Neural cell (in vitro differentiated cells): Measurements from ENCODE around the gene CNPY2. TPM values are rescaled to one million over a fixed set of nuclear protein-coding genes. Genes with fewer than 3 reads are reported as not detected.

Experiments
- H2AFZ ChIP-seq: fragments of 200-600, 300-800 bp; sonication (generic), shearing (Covaris generic); 2 replicates; pipeline ENCODE4 v1.6.0; 2014; ENCODE audit warnings: low read depth, mild to moderate bottlenecking, antibody characterized with exemption, low read length, moderate library complexity
- H3F3A ChIP-seq: fragments of 200-600 bp; shearing (Covaris generic); 2 replicates; pipeline ENCODE4 v1.6.1; 2016; ENCODE audit warnings: mild to moderate bottlenecking, moderate library complexity, mixed read lengths, antibody characterized with exemption, low read length; ENCODE audit not compliant: insufficient read depth, poor library complexity, severe bottlenecking
- H3K27ac ChIP-seq: fragments of 200-600, 300-800 bp; sonication (generic), shearing (Covaris generic); 2 replicates; pipeline ENCODE4 v1.5.1; 2014; ENCODE audit warnings: mild to moderate bottlenecking, low read length, moderate library complexity
- H3K27me3 ChIP-seq: fragments of 300-800, 200-600 bp; sonication (generic), shearing (Covaris generic); 2 replicates; pipeline ENCODE4 v1.6.0; 2014; ENCODE audit warnings: mild to moderate bottlenecking, low read depth, low read length, moderate library complexity; ENCODE audit not compliant: insufficient read depth
- H3K36me3 ChIP-seq: fragments of 300-800, 200-600 bp; sonication (generic), shearing (Covaris generic); 2 replicates; pipeline ENCODE4 v1.5.1; 2014; ENCODE audit warnings: mild to moderate bottlenecking, antibody characterized with exemption, low read length, moderate library complexity; ENCODE audit not compliant: insufficient read depth
- H3K4me2 ChIP-seq: fragments of 300-800, 200-600 bp; sonication (generic), shearing (Covaris generic); 2 replicates; pipeline ENCODE4 v1.6.0; 2014; ENCODE audit warnings: mild to moderate bottlenecking, low read length
- H3K4me3 ChIP-seq: fragments of 300-800, 200-600 bp; sonication (generic), shearing (Covaris generic); 2 replicates; pipeline ENCODE4 v1.5.1; 2014; ENCODE audit warnings: mild to moderate bottlenecking, low read length, moderate library complexity
- H3K79me2 ChIP-seq: fragments of 200-600 bp; shearing (Covaris generic); replicated peaks from 2 replicates; pipeline ENCODE4 v1.6.0; 2014; ENCODE audit warnings: mild to moderate bottlenecking, low read length, moderate library complexity; ENCODE audit not compliant: insufficient read depth
- H3K9ac ChIP-seq: fragments of 300-800, 200-600 bp; sonication (generic), shearing (Covaris generic); 2 replicates; pipeline ENCODE4 v1.6.1; 2016; ENCODE audit warnings: mild to moderate bottlenecking, low read length, mixed read lengths
- H3K9me2 ChIP-seq: fragments of 200-600 bp; shearing (Covaris generic); 2 replicates; pipeline ENCODE4 v1.6.1; 2016; ENCODE audit warnings: mild to moderate bottlenecking, low read length, mixed read lengths; ENCODE audit not compliant: insufficient read depth
- H3K9me3 ChIP-seq: fragments of 200-600, 300-800 bp; sonication (generic), shearing (Covaris generic); 2 replicates; pipeline ENCODE4 v1.6.1; 2016; ENCODE audit warnings: mild to moderate bottlenecking, mixed run types, low read length, moderate library complexity, mixed read lengths
- H4K20me1 ChIP-seq: fragments of 200-600 bp; shearing (Covaris generic); 2 replicates; pipeline ENCODE4 v1.6.1; 2016; ENCODE audit warnings: mild to moderate bottlenecking, mixed run types; ENCODE audit not compliant: insufficient read depth
- CTCF ChIP-seq: fragments of 450-650 bp; IDR thresholded peaks from 2 replicates; pipeline ENCODE4 v1.5.1; 2014; ENCODE audit warnings: antibody characterized with exemption, mild to moderate bottlenecking, moderate library complexity; ENCODE audit not compliant: poor library complexity, severe bottlenecking
- EP300 ChIP-seq: fragments of 450-650 bp; conservative IDR thresholded peaks from 2 replicates; pipeline ENCODE4 v1.6.1; 2014; ENCODE audit warnings: antibody characterized with exemption, mild to moderate bottlenecking, moderate library complexity; ENCODE audit not compliant: poor library complexity, severe bottlenecking
- EZH2 ChIP-seq: fragments of 200-600, 300-800 bp; shearing (Covaris generic), sonication (generic); IDR thresholded peaks from 2 replicates; pipeline ENCODE4 v1.6.1; 2014; ENCODE audit warnings: antibody characterized with exemption, low read length, borderline replicate concordance, mild to moderate bottlenecking; ENCODE audit not compliant: insufficient read depth, poor library complexity, severe bottlenecking
- MXI1 ChIP-seq: fragments of 450-650 bp; conservative IDR thresholded peaks from 2 replicates; pipeline ENCODE4 v1.6.1; 2014; ENCODE audit warnings: antibody characterized with exemption, mild to moderate bottlenecking; ENCODE audit not compliant: poor library complexity, severe bottlenecking
- POLR2AphosphoS5 ChIP-seq: IDR thresholded peaks from 2 replicates; pipeline ENCODE4 v1.6.1; 2012
- RAD21 ChIP-seq: fragments of 450-650 bp; conservative IDR thresholded peaks from 2 replicates; pipeline ENCODE4 v1.6.1; 2014; ENCODE audit warnings: antibody characterized with exemption, mild to moderate bottlenecking, moderate library complexity
- REST ChIP-seq: IDR thresholded peaks from 2 replicates; pipeline ENCODE4 v1.6.1; 2012; ENCODE audit warnings: borderline replicate concordance
- SMC3 ChIP-seq: fragments of 450-650 bp; conservative IDR thresholded peaks from 2 replicates; pipeline ENCODE4 v1.6.1; 2014; ENCODE audit warnings: antibody characterized with exemption, mild to moderate bottlenecking, moderate library complexity; ENCODE audit not compliant: poor library complexity
- TAF1 ChIP-seq: IDR thresholded peaks from 2 replicates; pipeline ENCODE4 v1.6.1; 2012; ENCODE audit warnings: low read depth
- polyA plus RNA-seq: library from polyadenylated mRNA; depleted of rRNA; stranded (reverse); fragments of >200 nt; gene quantifications from 2 replicates; pipeline ENCODE4 v1.2.3, GENCODE V29; 2014

The CNPY2 gene
- polyA plus RNA-seq, 1 donor from 2014 or later: 175 TPM

- Histone ChIP-seq H3K9me2 (no peaks in the 10 kb centered on the region), H3K79me2 (no peaks in the 10 kb centered on the region), H4K20me1 (no peaks in the 10 kb centered on the region), H3K9ac (no peak overlapping the region), H3K36me3 (no peaks in the 10 kb centered on the region), H3K9me3 (no peaks in the 10 kb centered on the region), H3F3A (no peaks in the 10 kb centered on the region), H3K27ac (no peak overlapping the region), H3K4me3 (no peak overlapping the region), H3K27me3 (no peaks in the 10 kb centered on the region), H2AFZ (no peak overlapping the region), H3K4me2 (no peak overlapping the region)
- no peak for TF ChIP-seq CTCF
- no peak for TF ChIP-seq MXI1
- no peak for TF ChIP-seq RAD21
- no peak for TF ChIP-seq TAF1
- no peak for TF ChIP-seq SMC3
These were observed 10.7 kb upstream of the CNPY2 start for GRCh38 chr12:56326533-56326932.

GRCh38 chr12:56326126-56326525, 10.3 kb upstream of the CNPY2 start:
- no peak overlapping the region for H3K9ac ChIP-seq
- no peaks in the 10 kb centered on the region for H3K79me2 ChIP-seq
- TF ChIP-seq RAD21 (no peak), REST (no peak), TAF1 (no peak), EP300 (no peak), CTCF (no peak), SMC3 (no peak), MXI1 (no peak), EZH2 (no peak), POLR2AphosphoS5 (no peak)
- no peaks in the 10 kb centered on the region for H3F3A ChIP-seq
- H4K20me1 ChIP-seq: no peaks in the 10 kb centered on the region
- no peak overlapping the region for H3K4me2 ChIP-seq
- no peak overlapping the region for H3K27ac ChIP-seq
- no peak overlapping the region for H3K4me3 ChIP-seq
- H3K36me3 ChIP-seq: no peaks in the 10 kb centered on the region
- no peaks in the 10 kb centered on the region for H3K9me3 ChIP-seq
- H3K27me3 ChIP-seq: no peaks in the 10 kb centered on the region
- no peaks in the 10 kb centered on the region for H3K9me2 ChIP-seq
- H2AFZ ChIP-seq: no peak overlapping the region
